B cell (primary cell): ENCODE measurements around the gene GUCY2F. TPM values are rescaled to one million over a fixed set of nuclear protein-coding genes. Genes with fewer than 3 reads are reported as not detected.

Experiments used
- ATAC-seq: fragments of 200-7000 bp; cut with Tn5 transposase; one replicate; pipeline ENCODE4 v1.10.0; 2021; ENCODE audit warnings: low read depth, mild to moderate bottlenecking, moderate number of reproducible peaks, moderate library complexity
- CTCF ChIA-PET: fragments of 350-600 bp; sonication (Branson Sonifier 250); formaldehyde crosslinking; loops from one replicate; lab custom pipeline; 2021; ENCODE audit warnings: antibody characterized with exemption, inconsistent platforms; lab: Charles Lee
- POLR2A ChIA-PET: fragments of 350-600 bp; sonication (Branson Sonifier 250); formaldehyde crosslinking; loops from one replicate; lab custom pipeline; 2021; ENCODE audit warnings: antibody characterized with exemption; lab: Charles Lee
- DNase-seq: peaks from one replicate; pipeline ENCODE4 v3.0.0; 2013
- H2AFZ ChIP-seq: 2 replicates; pipeline ENCODE4 v1.6.1; 2012; ENCODE audit warnings: mild to moderate bottlenecking, low read depth, low read length; ENCODE audit not compliant: insufficient read depth, poor library complexity, severe bottlenecking
- H3K27ac ChIP-seq, 2 donors: 1 replicate in 1 of 2; 2 replicates in 1 of 2; pipeline ENCODE4 v1.5.1; 2012 to 2013; ENCODE audit warnings: low read length in 2 of 2, mild to moderate bottlenecking in 2 of 2, moderate library complexity in 1 of 2
- H3K27me3 ChIP-seq, 4 experiments: fragments of 200-600 bp in 1 of 4; sonication (generic) in 1 of 4; replicated peaks in 1 of 4; 1 replicate in 2 of 4; 2 replicates in 2 of 4; pipeline versions ENCODE4 v1.6.1 to v1.7.0; 2013 to 2016; ENCODE audit warnings: low read length in 3 of 4, mild to moderate bottlenecking in 2 of 4, mixed read lengths in 1 of 4, moderate library complexity in 1 of 4; ENCODE audit not compliant: insufficient read depth in 4 of 4, control insufficient read depth in 3 of 4; ENCODE audit errors: control extremely low read depth in 1 of 4
- H3K36me3 ChIP-seq, 2 experiments: replicated peaks in 1 of 2; 1 replicate in 1 of 2; 2 replicates in 1 of 2; pipeline versions ENCODE4 v1.6.1 to v1.7.1; 2013; ENCODE audit warnings: low read length in 1 of 2; ENCODE audit not compliant: insufficient read depth in 2 of 2, control insufficient read depth in 1 of 2; ENCODE audit errors: control extremely low read depth in 1 of 2, extremely low read depth in 1 of 2
- H3K4me1 ChIP-seq, 2 donors: fragments of 200-600 bp in 1 of 2; sonication (generic) in 1 of 2; 1 replicate in 1 of 2; 2 replicates in 1 of 2; pipeline versions ENCODE4 v1.5.1 to v1.6.1; 2013 to 2017; ENCODE audit warnings: low read length in 2 of 2; ENCODE audit not compliant: control insufficient read depth in 2 of 2, insufficient read depth in 2 of 2
- H3K4me2 ChIP-seq: replicated peaks from 2 replicates; pipeline ENCODE3; 2012; ENCODE audit warnings: mild to moderate bottlenecking, low read depth, low read length; ENCODE audit not compliant: poor library complexity, severe bottlenecking
- H3K4me3 ChIP-seq, 5 experiments: fragments of 200-600 bp in 1 of 5; sonication (generic) in 1 of 5; 1 replicate in 3 of 5; 2 replicates in 2 of 5; pipeline versions ENCODE4 v1.5.1 to v1.7.0; 2011 to 2016; ENCODE audit warnings: low read length in 4 of 5, mild to moderate bottlenecking in 4 of 5, low read depth in 2 of 5, control low read depth in 1 of 5, moderate library complexity in 1 of 5; ENCODE audit not compliant: insufficient read depth in 1 of 5; ENCODE audit errors: control extremely low read depth in 1 of 5, extremely low read depth in 1 of 5
- H3K79me2 ChIP-seq: fragments of 200-600 bp; sonication (generic); one replicate; pipeline ENCODE4 v1.6.0; 2016; ENCODE audit warnings: low read length; ENCODE audit not compliant: control insufficient read depth, insufficient read depth
- H3K9ac ChIP-seq: fragments of 200-600 bp; sonication (generic); 2 replicates; pipeline ENCODE4 v1.6.1; 2017; ENCODE audit warnings: mild to moderate bottlenecking, low read length, moderate library complexity
- H3K9me3 ChIP-seq, 3 donors: one replicate each; pipeline versions ENCODE4 v1.6.1 to v1.7.1; 2013; ENCODE audit warnings: low read length in 2 of 3; ENCODE audit not compliant: control insufficient read depth in 2 of 3, insufficient read depth in 1 of 3; ENCODE audit errors: control extremely low read depth in 1 of 3
- H4K20me1 ChIP-seq: 2 replicates; pipeline ENCODE4 v1.6.0; 2012; ENCODE audit warnings: mild to moderate bottlenecking, low read length; ENCODE audit not compliant: insufficient read depth, control insufficient read depth, poor library complexity, severe bottlenecking
- H3K27ac Mint-ChIP-seq: one replicate; pipeline ENCODE4 v1.8.0; 2021; ENCODE audit warnings: mixed read lengths
- H3K27me3 Mint-ChIP-seq: one replicate; pipeline ENCODE4 v1.8.0; 2021; ENCODE audit warnings: mixed read lengths
- H3K4me1 Mint-ChIP-seq: one replicate; pipeline ENCODE4 v1.8.0; 2021; ENCODE audit warnings: mixed read lengths
- H3K4me3 Mint-ChIP-seq: one replicate; pipeline ENCODE4 v1.8.0; 2021; ENCODE audit warnings: mixed read lengths
- H3K9me3 Mint-ChIP-seq: one replicate; pipeline ENCODE4 v1.8.0; 2022; ENCODE audit warnings: mixed read lengths; ENCODE audit not compliant: insufficient read depth
- EZH2 ChIP-seq: IDR thresholded peaks from 2 replicates; pipeline ENCODE4 v1.6.1; 2012; ENCODE audit warnings: borderline replicate concordance, low read depth, mild to moderate bottlenecking, moderate library complexity, low read length; ENCODE audit not compliant: insufficient read depth, poor library complexity, severe bottlenecking
- WGBS: methylation state at CpG from one replicate; pipeline ENCODE4 v1.1.5; 2013; ENCODE audit warnings: missing lambda C conversion rate; ENCODE audit not compliant: insufficient coverage; 5-methylcytosine and 5-hydroxymethylcytosine counted together
- intact Hi-C: fragments of 100-400 bp; cut with micrococcal nuclease; formaldehyde crosslinking; loops from one replicate; pipeline ENCODE4 v1.10.0; 2022
- polyA plus RNA-seq: library from polyadenylated mRNA; depleted of rRNA; stranded (reverse); fragments of >200 nt; gene quantifications from 2 replicates; pipeline ENCODE4 v1.2.3, GENCODE V29; 2012
- total RNA-seq, 2 donors: library from RNA; stranded (reverse); fragments of 120-200 nt in 1 of 2; gene quantifications; 1 replicate in 1 of 2; 2 replicates in 1 of 2; pipeline versions ENCODE4 v1.2.3 to v1.2.4, GENCODE V29; 2013 to 2022
- TF ChIP-seq, protein P1 (sequence below): fragments of 200-600 bp; IDR thresholded peaks from one replicate; pipeline ENCODE4 v1.8.0; 2022; ENCODE audit warnings: antibody characterized with exemption, mild to moderate bottlenecking

Gene GUCY2F
- total and polyA plus RNA-seq, 2 donors (not counting 1 experiment from before 2014, with no cell fraction given), result not detected

DNA sequence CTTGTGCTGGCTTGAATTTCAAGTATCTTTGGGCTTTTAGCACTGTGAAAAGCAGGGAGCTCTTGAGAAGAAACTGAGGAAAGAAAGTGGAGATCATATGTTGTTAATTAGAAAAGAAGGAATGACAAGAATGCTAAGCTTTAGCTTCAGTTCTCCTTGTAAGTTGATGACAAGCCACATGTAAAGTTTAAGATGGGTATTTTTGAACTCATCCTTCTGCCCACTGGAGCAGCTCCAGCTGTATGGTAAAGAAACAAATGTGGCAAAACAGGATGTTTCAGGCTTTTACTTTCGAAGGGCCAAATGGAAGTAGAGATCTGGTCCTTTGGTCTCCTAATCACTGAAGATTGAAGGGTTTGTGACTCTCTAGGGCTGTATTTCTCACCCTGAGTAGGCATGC lies 137.8 kb downstream of the GUCY2F start:
- Histone ChIP-seq H3K79me2 (no peaks in the 10 kb centered on the region), H3K4me1 (no peaks in the 10 kb centered on the region), H4K20me1 (no peaks in the 10 kb centered on the region), H3K9me3 (no peaks in the 10 kb centered on the region), H3K36me3 (no peaks in the 10 kb centered on the region), H3K27ac (no peak overlapping the region), H3K4me2 (no peak overlapping the region), H2AFZ (no peak overlapping the region), H3K27me3 (no peaks in the 10 kb centered on the region), H3K9ac (no peak overlapping the region), H3K4me3 (no peak overlapping the region)
- TF ChIP-seq, protein P1, sequence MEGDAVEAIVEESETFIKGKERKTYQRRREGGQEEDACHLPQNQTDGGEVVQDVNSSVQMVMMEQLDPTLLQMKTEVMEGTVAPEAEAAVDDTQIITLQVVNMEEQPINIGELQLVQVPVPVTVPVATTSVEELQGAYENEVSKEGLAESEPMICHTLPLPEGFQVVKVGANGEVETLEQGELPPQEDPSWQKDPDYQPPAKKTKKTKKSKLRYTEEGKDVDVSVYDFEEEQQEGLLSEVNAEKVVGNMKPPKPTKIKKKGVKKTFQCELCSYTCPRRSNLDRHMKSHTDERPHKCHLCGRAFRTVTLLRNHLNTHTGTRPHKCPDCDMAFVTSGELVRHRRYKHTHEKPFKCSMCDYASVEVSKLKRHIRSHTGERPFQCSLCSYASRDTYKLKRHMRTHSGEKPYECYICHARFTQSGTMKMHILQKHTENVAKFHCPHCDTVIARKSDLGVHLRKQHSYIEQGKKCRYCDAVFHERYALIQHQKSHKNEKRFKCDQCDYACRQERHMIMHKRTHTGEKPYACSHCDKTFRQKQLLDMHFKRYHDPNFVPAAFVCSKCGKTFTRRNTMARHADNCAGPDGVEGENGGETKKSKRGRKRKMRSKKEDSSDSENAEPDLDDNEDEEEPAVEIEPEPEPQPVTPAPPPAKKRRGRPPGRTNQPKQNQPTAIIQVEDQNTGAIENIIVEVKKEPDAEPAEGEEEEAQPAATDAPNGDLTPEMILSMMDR, result no peak
- TF ChIP-seq EZH2, result no peak
- Mint-ChIP-seq H3K27ac (no peak overlapping the region), H3K4me1 (no peaks in the 10 kb centered on the region), H3K9me3 (no peaks in the 10 kb centered on the region), H3K27me3 (no peaks in the 10 kb centered on the region), H3K4me3 (no peak overlapping the region)
- ChIA-PET POLR2A (no interaction called here), CTCF (no interaction called here)
- ATAC-seq (no peak), DNase-seq (no peak)
- no CpG with 5 or more reads among the region's 1 CpG for WGBS
- intact Hi-C loops, result no loop called here

DNA sequence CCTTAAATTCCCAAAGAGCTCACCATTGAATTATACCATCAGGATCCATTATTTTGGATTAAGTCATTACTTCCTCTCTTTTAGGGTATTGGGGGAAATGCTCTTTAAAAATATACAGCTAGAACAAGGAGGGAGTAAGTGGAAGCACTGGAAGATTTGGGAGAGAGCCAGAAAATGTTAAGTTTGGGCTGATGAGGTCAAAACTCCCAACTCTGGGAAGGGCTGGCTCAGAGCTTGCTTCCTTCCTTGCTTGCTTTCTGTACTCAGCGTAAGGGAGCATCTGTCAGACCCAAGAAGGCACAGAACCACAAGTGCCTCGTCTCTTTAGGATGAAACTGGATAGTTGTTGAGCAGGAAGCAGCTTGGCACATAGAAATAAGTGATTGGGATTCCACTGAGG lies 138.2 kb downstream of the GUCY2F start:
- TF ChIP-seq EZH2, result no peak
- TF ChIP-seq, protein P1, result no peak
- H3K9ac ChIP-seq, result no peak overlapping the region
- H4K20me1 ChIP-seq, result no peaks in the 10 kb centered on the region
- H3K4me3 ChIP-seq, result no peak overlapping the region
- H3K4me1 ChIP-seq, result no peaks in the 10 kb centered on the region
- no peak overlapping the region for H3K27ac ChIP-seq
- intact Hi-C loops, result no loop called here
- H3K36me3 ChIP-seq, result no peaks in the 10 kb centered on the region
- ChIA-PET POLR2A (no interaction called here), CTCF (no interaction called here)
- H3K27me3 Mint-ChIP-seq, result no peaks in the 10 kb centered on the region
- no peaks in the 10 kb centered on the region for H3K4me1 Mint-ChIP-seq
- H3K9me3 Mint-ChIP-seq, result no peaks in the 10 kb centered on the region
- DNase-seq (no peak), ATAC-seq (no peak)
- H3K4me2 ChIP-seq, result no peak overlapping the region
- no peak overlapping the region for H3K27ac Mint-ChIP-seq
- WGBS, result 33% methylated on average over 2 of the region's 2 CpGs
- H3K27me3 ChIP-seq, result no peaks in the 10 kb centered on the region
- H3K79me2 ChIP-seq, result no peaks in the 10 kb centered on the region
- H3K4me3 Mint-ChIP-seq, result no peak overlapping the region
- H2AFZ ChIP-seq, result no peak overlapping the region
- no peaks in the 10 kb centered on the region for H3K9me3 ChIP-seq
